ENCODE measurements around the gene SCRN1. TPM values are rescaled to one million over a fixed set of nuclear protein-coding genes. Genes with fewer than 3 reads are reported as not detected.

Gene SCRN1
- total RNA-seq, 3 donors from 2014 or later (not counting 1 experiment from before 2014, with no cell fraction given) = 23.4 to 31.3 (median 26.9) TPM

GRCh38 chr7:30018451-30018850 lies 28.9 kb upstream of the SCRN1 start:
- Histone ChIP-seq H3K27ac (ENCODE audit: low read length) (no peak overlapping the region), H3K27me3 (ENCODE audit: control insufficient read depth, insufficient read depth, low read length) (no peaks in the 10 kb centered on the region), H3K4me3 (ENCODE audit: low read length) (no peak overlapping the region), H3K9me3 (ENCODE audit: control insufficient read depth, insufficient read depth, low read length) (no peaks in the 10 kb centered on the region), H3K4me1 (ENCODE audit: control insufficient read depth, insufficient read depth, low read length) (no peaks in the 10 kb centered on the region), H3K36me3 (ENCODE audit: control insufficient read depth, insufficient read depth, low read length) (peaks cover 3% of the 10 kb centered on the region)
- no peaks in the 10 kb centered on the region for H3K9me3 Mint-ChIP-seq
- no peak overlapping the region for H3K27ac Mint-ChIP-seq
- no peak for TF ChIP-seq CTCF (IDR thresholded peaks at IDR 0.05)
- no peak for ATAC-seq
- H3K4me1 Mint-ChIP-seq = peaks cover 0 to 7% of the 10 kb centered on the region in 2 donors
- H3K36me3 Mint-ChIP-seq = no peaks in the 10 kb centered on the region
- DNase-seq = no peak
- no peak overlapping the region for H3K4me3 Mint-ChIP-seq
- intact Hi-C loops (cut with micrococcal nuclease) = no loop called here
- no peaks in the 10 kb centered on the region for H3K27me3 Mint-ChIP-seq (ENCODE audit: low read depth in 2 of 2)

- Mint-ChIP-seq H3K9me3 (no peaks in the 10 kb centered on the region), H3K36me3 (no peaks in the 10 kb centered on the region), H3K4me3 (no peak overlapping the region), H3K27ac (no peak overlapping the region), H3K4me1 (no peaks in the 10 kb centered on the region), H3K27me3 (ENCODE audit: low read depth in 2 of 2) (no peaks in the 10 kb centered on the region)
- no peaks in the 10 kb centered on the region for H3K9me3 ChIP-seq (ENCODE audit: control insufficient read depth, insufficient read depth, low read length)
- WGBS (ENCODE audit: insufficient coverage) = 100% methylated on average over 2 of the region's 3 CpGs
- H3K4me1 ChIP-seq (ENCODE audit: control insufficient read depth, insufficient read depth, low read length) = no peaks in the 10 kb centered on the region
- no peak overlapping the region for H3K4me3 ChIP-seq (ENCODE audit: low read length)
- DNase-seq (no peak), ATAC-seq (no peak)
- intact Hi-C loops (cut with micrococcal nuclease) = no loop called here
- no peak for TF ChIP-seq CTCF (IDR thresholded peaks at IDR 0.05)
- H3K36me3 ChIP-seq (ENCODE audit: control insufficient read depth, insufficient read depth, low read length) = peaks cover 3% of the 10 kb centered on the region
- H3K27ac ChIP-seq (ENCODE audit: low read length) = no peak overlapping the region
- no peaks in the 10 kb centered on the region for H3K27me3 ChIP-seq (ENCODE audit: control insufficient read depth, insufficient read depth, low read length)
Observed at GRCh38 chr7:30012757-30013156, 23.2 kb upstream of the SCRN1 start.

- intact Hi-C loops (cut with micrococcal nuclease) = no loop called here
- no peaks in the 10 kb centered on the region for H3K27me3 ChIP-seq (ENCODE audit: control insufficient read depth, insufficient read depth, low read length)
- no peaks in the 10 kb centered on the region for H3K9me3 Mint-ChIP-seq
- H3K4me3 Mint-ChIP-seq = no peak overlapping the region
- H3K4me3 ChIP-seq (ENCODE audit: low read length) = no peak overlapping the region
- no peak for DNase-seq
- WGBS (ENCODE audit: insufficient coverage) = 88% methylated on average over 6 of the region's 6 CpGs
- TF ChIP-seq CTCF (IDR thresholded peaks at IDR 0.05) = no peak
- no peaks in the 10 kb centered on the region for H3K4me1 Mint-ChIP-seq
- H3K36me3 Mint-ChIP-seq = no peaks in the 10 kb centered on the region
- no peaks in the 10 kb centered on the region for H3K4me1 ChIP-seq (ENCODE audit: control insufficient read depth, insufficient read depth, low read length)
- no peak for ATAC-seq
- H3K27ac Mint-ChIP-seq = no peak overlapping the region
- no peak overlapping the region for H3K27ac ChIP-seq (ENCODE audit: low read length)
- no peaks in the 10 kb centered on the region for H3K9me3 ChIP-seq (ENCODE audit: control insufficient read depth, insufficient read depth, low read length)
- peaks cover 3% of the 10 kb centered on the region for H3K36me3 ChIP-seq (ENCODE audit: control insufficient read depth, insufficient read depth, low read length)
- H3K27me3 Mint-ChIP-seq (ENCODE audit: low read depth in 2 of 2) = no peaks in the 10 kb centered on the region
Observed at GRCh38 chr7:30010021-30010420, 20.4 kb upstream of the SCRN1 start.

- no peak for TF ChIP-seq CTCF (IDR thresholded peaks at IDR 0.05)
- Mint-ChIP-seq H3K4me3 (no peak overlapping the region), H3K36me3 (no peaks in the 10 kb centered on the region), H3K4me1 (no peaks in the 10 kb centered on the region), H3K27me3 (ENCODE audit: low read depth in 2 of 2) (no peaks in the 10 kb centered on the region), H3K27ac (no peak overlapping the region), H3K9me3 (no peaks in the 10 kb centered on the region)
- intact Hi-C loops (cut with micrococcal nuclease) = no loop called here
- DNase-seq = no peak
- Histone ChIP-seq H3K9me3 (ENCODE audit: control insufficient read depth, insufficient read depth, low read length) (no peaks in the 10 kb centered on the region), H3K27me3 (ENCODE audit: control insufficient read depth, insufficient read depth, low read length) (no peaks in the 10 kb centered on the region), H3K4me3 (ENCODE audit: low read length) (no peak overlapping the region), H3K27ac (ENCODE audit: low read length) (no peak overlapping the region), H3K4me1 (ENCODE audit: control insufficient read depth, insufficient read depth, low read length) (no peaks in the 10 kb centered on the region), H3K36me3 (ENCODE audit: control insufficient read depth, insufficient read depth, low read length) (no peaks in the 10 kb centered on the region)
- no peak for ATAC-seq
- 94% methylated on average over 2 of the region's 3 CpGs for WGBS (ENCODE audit: insufficient coverage)
Observed at GRCh38 chr7:30005464-30005863, 15.9 kb upstream of the SCRN1 start.
